GM21529 (cell line): Measurements from ENCODE around the gene SLAMF8.

ENCODE experiments used
- ATAC-seq: cut with Tn5 transposase; IDR thresholded peaks from one replicate; pipeline ENCODE4 v1.9.1; 2021; ENCODE audit not compliant: unreplicated experiment

SLAMF8 gene

DNA sequence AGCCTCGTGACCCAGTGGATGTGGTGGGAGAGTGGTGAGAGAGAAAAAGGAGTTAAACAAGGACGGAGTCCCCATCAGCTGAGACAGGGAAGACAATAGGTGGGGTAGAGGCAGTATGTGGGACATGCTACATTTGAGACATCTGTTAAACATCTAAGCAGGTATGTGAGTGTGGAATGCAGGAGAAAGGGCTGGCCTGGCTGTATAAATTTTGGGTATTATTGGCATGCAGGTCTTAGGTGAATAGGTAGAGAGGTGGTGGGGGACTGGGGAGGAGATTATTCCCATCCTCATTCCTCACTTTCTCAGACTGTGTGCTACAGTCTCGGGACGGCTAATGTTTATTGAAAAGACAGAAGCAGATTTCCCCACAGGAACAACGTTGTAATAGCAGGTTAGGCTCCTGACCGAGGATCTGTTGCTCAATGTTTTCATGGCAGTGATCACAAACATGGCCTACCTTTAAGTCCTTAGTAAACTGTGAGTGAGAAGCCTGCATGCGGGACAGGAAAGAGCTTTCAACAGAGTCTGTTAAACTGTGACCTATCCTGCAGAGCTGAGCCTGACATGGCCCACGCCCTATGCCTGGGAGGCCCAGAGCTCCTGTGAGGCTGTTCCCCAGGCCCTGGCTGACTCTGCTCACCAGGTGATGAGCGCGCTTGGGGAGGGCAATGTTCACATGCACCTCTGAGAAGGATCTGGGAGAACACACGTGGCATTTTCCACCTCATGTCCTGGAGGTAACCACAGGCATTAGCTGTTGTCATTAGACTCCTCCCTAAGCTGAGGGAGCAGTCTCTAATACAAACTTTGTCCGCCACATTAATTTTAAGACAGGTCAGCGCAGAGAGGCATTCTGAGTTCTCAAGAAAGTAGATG is 19.3 kb downstream of the SLAMF8 start:
- ATAC-seq = no peak

DNA sequence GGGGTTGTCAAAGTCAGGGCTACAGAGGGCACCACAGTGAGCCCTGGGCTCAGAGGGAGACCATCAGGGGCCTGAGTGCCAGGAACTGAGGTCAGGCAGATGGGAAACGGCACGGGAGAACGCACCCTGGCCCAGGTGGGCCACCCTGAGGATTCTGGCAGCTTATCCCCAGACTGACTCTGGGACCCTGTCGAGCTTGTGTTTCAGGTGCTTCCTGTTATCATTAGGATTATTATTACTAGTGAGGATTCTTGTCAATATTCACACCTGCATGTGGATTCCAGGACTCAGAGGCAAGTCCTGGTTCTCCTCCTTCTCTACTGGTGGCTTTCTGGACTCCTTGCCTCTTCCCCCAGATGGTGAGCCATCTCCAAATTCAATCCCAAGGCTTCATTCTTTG is 20.6 kb downstream of the SLAMF8 start:
- ATAC-seq = no peak

DNA sequence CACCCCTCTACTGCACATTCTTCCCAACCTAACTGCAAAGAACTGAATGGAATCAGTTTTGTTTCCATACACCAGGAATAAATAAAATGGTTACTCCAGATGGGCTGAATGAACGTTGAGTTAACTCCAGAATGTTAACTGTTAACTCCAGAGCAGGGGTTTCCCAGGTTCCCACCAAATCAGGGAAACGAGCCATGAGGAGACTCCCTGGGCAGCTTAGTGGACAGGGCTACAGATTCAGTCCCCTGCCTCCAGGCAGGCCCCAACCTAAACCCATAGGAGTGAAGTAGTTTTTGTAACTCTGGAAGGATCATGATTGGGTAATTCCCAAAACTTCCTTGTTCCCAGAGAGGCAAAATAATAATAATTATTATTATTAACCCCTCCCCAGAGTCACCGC is 21.7 kb downstream of the SLAMF8 start:
- no peak for ATAC-seq

DNA sequence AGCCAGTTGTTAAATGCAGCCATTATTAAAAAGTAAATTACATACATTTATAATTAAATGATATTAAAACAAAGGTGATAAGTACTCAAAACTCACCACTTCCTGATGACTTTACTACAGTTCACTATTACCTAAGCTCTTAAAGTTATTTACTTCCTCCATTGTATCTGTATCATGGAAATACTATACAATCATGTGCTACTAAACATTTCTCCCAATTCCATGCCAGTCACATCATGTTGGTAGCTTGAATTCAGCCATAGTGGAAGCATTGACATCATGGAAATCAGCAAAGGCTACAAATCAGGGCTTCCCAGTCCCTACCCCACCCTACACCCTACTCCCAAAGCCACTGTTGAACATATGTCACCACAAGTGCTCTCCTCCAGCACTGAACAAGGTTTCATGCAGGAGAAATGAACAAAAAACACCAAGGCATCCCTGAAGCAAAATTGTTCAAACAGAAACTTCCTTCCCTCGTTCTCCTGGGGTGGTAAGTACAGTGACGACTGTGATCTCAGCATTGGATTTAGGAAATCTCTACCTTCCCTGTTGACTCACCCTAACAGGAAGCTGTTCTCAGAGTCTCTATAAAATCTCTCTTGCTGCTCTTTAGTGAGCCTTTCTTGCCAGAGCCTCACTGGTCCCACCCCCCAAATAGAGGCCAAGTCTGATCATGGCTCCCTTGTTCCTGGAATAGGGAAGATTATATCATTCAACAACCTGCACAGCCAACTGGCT is 23.1 kb downstream of the SLAMF8 start:
- ATAC-seq = no peak

DNA sequence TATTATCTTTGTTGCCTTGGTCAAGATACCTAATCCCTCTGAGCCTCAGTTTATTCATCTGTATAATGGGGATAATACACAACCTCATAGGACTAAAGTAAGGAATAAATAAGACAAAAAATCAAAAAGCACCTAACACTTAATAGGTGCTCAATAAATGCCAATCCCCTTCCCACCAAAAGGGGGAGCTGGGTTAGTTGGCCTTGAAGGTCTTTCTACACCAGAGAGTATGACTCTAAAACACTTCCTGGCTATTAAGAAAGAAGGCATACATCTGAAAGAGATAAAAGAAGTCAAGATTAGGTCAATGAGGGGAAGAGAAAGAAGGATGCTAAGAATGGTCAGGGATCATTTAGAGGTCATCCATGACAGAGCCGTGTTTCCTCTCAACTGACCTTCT is 24.7 kb downstream of the SLAMF8 start:
- no peak for ATAC-seq

DNA sequence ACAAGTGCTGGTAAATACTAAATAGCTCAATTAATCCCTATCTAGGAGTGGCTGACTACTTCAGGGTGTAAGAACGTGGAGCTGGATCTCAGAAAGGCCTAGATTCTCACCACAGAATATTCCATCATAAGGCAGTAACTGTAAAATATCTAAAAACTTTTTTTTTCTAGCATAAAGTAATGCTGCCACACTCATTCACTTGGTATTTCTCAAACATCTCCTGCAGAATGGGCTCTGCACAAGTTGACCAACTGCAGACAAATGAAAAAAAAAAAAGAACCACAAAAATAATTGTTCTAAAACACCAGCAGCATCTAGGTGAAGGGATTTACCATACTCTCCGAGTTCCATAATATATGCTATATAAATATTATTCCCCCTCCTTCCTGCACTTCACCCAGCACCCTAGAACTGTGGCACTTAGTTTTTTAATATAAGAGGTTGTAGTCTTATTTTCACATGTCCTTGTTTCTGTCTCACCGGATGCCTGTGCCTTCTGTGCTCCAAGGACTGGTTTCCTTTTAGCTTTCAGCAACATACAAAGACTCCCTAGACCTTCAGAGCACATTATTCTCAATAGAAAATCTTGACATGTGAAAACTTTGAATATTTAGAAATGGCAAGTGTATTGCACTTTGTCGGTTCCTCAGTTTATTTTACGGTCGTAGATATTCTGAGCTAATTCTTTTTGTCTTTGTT is 26.9 kb downstream of the SLAMF8 start:
- no peak for ATAC-seq

DNA sequence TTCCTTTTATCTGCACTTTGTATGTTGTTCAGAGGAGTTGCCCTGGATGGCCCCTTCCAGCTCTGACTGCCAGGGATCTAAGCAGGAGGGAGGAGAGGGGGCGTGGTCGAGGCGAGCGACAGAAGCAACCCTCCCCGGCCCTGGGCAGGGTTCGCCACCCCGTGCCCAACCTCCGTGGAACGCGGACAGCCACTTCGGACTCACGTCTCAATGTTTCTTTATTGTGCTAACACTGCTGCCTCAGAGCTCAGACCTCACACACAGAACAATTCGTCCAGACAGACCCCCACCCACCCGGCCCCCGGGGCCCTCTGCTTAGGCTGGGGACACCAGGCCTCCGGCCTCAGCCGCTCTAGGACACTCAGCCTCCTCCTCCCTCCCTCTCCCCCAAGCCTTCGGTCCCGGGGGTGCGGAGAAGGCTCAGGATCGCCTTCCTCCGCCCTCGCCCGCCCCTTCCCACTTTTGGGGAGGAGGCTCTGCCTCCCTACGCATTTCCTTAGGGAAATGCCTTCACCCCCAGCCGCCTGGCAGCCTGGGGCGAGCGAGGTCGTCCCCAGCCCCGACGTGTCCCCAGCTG is 27.5 kb downstream of the SLAMF8 start:
- peak; percentile 12 for ATAC-seq

DNA sequence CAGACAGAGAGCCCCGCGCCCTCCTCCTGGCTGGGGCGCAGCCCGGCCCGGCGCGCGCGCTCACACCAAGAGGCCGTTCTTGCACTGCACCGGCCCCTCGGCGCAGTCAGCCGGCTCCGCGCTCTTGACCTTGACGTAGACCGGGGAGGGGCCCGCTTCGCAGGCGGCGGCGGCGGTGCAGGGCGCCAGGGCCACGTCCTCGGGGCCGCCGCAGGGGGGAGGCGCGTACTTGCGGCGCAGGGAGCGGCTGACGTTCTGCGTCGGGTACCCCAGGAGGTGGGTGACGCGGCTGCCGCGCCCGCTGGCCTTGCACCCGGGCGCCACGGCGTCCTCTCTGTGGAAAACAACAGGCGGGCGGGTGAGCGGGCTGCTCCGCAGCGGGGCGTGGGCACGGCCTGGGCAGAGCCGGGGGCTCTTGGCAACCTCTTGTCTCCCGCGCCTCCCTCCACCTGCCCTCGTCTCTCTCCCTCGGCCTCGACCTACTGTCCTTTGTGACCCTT is 28.1 kb downstream of the SLAMF8 start:
- ATAC-seq = peak; percentile 81

DNA sequence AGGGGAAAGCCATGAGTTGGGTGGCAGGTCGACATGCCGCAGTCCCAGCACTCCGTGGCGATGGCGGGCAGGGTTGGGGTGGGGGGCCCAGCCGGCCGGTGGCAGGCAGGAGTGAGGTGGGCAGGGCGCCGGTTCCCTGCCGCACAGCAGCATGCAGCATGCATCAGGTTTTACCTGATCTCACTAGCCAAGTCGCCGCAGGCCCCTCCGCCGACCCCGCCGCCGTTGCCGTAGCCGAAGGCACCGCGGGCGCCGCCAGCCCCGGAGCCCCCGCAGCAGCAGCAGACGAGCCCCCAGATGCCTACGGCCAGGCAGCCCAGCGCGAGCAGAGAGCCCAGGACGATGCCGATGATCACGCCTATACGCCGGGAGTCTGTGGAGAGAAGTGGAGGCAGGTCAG is 29.0 kb downstream of the SLAMF8 start:
- no peak for ATAC-seq

DNA sequence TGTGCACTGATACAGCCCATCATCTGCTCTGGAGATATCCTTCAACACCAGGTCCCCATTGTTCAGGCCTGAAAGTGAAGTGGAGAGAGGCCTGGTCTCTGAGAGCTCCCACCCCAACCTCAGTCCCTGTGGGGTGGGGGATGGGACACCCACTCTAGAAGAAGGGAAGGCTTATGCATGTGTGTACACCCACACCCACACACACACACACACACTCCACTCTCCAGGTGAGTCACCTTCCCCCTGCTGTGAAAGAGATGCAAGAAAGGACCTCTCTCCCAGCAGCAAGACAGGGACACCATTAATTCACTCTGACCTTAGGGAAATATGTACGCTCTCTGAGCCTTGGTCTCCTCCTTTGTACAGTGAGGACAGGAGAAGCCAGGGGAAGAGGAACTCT is 29.9 kb downstream of the SLAMF8 start:
- no peak for ATAC-seq

DNA sequence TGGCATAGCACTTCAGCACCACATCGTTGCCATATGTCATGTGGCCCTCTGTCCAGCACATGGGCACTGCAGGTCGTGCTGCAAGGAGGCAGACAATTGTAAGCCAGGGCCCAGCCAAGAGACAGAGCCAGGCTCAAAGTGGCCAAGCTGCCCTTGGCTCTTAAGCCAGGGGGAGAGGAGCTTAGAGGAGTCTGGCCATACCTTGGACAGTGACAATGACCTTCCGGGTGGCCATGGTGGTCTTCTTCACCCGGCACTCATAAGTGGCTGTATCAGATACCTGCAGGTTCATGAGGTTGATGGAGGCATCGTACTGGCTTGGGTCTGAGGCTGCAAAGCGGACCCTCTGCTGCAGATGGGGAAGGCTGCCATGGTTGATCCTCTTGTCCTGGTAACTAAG is 31.2 kb downstream of the SLAMF8 start:
- no peak for ATAC-seq

DNA sequence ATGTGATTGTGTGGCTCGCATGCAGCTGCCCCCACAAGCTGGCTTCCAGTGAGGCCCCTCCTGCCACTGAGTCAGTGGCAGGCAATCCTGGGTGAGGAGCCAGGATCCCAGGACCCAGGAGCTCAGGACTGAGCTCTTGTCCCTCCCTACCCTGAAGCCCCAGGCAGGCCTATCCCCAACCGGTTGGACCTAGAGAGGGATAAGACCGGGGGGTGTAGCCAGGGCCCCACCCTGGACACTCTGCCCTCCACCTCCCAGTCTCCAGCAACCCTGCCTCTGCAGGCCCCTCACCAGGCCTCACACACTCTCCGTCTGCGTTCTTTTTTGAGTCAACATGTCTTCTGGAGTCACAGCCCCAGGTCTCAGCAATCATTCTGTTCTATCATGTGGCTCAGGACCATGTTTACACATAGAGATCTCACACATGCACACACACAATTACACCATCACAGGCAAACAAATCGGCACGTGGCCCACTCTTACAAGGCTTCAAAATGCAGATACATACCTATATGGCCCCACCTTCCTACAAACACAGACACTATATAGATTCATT is 33.2 kb downstream of the SLAMF8 start:
- no peak for ATAC-seq

DNA sequence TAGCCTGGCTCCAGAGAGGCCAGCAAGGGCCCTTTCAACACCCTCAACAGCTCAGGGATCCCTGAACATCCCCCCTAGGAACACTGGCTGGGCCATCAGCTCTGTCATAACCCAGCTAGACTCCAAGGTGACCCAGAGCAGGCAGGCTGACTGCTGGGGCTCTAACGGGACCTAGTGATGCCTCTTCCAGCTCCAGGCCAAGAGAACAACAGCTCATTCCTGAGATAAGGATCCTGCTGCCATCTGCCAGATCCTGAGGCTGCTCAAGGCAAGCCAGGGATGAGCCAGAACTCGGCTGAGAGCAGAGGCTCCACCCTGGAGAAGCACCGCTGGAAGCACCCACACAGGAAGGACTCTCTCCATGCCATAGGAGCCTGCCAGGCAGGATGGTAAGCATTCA is 33.8 kb downstream of the SLAMF8 start:
- no peak for ATAC-seq

DNA sequence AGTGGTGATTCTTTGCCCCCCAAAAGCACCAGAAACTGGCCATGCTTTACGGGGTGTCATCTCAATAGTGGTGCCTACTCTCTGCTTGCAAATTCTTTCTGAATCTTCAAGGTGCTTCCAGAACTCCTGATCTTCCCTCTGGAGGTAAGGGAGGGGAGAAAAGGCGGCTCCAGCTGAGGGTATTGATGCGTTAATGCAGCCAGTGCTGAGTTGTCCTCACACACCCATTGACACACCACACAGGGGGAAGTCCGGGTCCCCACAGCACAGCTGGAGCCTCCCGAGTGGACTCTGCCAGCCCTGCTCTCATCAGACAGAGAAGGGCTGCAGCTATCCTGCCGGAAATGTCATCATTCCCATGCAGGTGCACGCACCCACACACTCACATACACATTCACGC is 34.5 kb downstream of the SLAMF8 start:
- no peak for ATAC-seq

DNA sequence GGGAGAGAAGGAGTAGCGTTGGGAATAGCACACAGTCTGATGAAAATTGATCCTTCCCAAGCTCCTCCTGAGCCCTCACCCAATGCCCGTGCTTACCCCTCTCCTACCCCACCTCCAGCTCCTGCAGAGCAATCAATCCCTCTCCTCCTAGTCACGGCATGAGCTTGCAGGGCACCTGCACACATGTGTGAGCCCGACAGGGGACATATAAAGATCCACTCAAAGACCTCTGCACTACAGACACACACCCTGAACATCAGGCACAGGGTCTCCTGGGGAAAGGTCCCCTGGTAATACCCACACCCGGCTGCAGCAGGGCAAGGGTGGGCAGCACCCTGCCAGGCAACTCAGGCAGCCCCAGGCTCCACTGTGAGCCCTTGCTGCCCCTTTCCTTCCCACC is 35.4 kb downstream of the SLAMF8 start:
- ATAC-seq = no peak

DNA sequence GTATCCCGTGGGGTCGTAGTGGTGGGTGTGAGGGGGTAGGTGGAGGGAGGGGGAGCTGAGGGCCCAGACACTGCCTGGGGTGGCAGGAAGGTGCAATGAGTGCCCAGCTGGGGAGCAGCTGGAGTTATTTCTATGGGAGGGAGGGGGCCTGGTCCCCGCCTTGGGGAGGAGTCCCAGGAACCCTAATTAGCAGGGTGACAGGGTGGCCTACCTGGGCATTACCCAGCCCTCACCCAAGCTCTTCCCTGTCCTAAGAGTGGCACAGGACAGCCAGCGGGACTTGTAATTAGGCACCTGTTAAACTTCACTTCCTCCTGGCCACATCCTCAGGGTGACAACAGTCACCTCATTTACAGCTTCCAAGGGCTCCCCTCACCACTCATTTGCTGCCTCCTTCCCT is 35.9 kb downstream of the SLAMF8 start, which contains the start of gene VSIG8:
TSS of gene VSIG8 (minus strand) at position 101 of the 400 bp plus-strand sequence. CDS start 136 bp downstream, outside the sequence.
- ATAC-seq = no peak

DNA sequence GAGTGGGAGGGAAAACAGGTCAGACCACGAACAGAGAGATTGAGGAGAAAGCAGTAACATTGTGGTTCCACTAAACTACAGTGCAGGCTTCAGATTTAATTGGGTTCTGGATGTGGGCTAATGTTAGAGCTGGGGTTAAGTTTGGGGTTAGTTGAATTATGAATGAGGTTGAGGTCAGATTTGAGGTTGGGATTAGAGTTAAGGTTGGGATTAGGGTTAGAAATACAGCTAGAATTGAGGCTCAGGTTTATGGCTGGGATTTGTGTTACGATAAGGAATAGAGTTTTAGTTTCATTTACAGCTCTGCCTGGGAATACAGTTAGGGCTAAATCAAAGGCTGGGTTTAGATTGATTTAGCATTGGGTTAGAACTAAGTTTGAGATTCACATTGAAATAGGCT is 37.6 kb downstream of the SLAMF8 start:
- ATAC-seq = no peak

DNA sequence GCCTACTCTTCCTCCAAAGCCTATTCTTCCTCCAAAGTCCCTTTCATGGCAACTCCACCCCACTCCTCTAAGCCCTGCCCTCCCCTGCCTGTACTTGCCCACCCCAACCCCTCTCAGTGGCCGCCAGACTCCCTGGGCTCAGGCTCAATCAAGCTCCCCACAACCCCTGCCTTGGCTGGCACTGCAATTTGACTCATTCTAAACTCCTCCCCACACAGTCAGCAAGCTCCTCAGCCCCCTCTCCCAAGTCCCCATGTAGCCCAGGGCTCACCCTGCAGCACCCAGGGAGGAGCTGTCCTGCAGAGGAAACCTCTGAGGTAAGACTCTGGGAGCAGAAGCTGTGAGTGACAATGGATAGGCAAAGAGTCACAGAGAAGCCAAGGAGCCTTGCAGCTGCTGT is 39.4 kb downstream of the SLAMF8 start:
- no peak for ATAC-seq

DNA sequence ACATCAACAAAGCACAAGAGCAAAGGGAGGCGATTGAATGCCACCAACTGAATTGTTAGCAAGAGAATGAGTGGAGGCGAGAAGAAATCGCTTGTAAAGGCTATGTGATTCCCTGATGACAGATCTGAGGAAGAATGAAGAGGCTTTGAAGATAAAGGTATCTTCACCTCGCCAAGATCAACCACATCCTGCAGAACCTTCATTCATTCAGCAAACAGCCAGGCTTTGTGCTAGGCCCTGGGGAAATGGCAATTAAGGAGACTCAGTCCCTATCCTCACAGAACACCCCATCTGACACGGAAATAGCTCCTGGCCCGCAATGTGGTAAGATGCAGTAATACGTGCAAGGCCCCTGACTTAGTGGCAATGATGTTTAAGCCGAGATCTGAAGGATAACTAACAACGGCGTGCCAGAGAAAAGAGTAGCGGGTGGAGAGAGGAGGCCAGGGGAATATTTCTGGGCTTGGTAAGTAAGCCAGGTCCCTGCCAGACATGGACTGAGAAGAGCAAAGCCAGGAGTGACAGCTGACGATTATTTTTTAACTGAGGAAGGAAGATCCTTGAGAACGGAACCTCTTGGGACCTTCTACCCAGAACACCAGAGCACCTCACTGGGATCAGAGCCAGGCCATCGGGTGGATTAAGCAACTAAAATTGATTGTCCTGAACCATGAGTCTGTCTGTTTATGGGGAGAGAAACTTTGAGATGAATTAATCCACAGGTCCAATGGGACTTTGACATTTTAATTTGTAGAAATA is 40.4 kb downstream of the SLAMF8 start:
- no peak for ATAC-seq

DNA sequence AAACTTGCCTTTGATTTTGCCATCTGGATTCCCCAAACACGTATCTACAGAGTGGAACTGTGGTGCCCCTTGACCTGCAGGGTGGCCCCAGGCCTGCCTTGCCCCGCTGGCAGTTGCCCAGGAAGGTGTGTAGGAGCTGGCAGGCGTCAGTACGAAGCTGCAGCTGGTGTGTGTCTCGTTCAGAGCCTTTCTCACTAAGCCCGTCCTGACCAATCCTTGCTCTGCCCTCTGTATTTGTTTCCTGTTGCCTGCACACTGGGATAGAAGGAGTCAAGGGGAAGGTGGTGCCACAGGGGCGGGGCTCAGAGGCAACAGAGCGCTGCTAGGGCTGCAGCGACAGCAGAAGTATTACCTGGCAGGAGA is 41.0 kb downstream of the SLAMF8 start:
- ATAC-seq = no peak
